IMR-90 (cell line): ENCODE results near the gene FARP1. TPM values are rescaled to one million over a fixed set of nuclear protein-coding genes. Genes with fewer than 3 reads are reported as not detected.

Experiments
- ATAC-seq: fragments of 200-7000 bp; cut with Tn5 transposase; 2 replicates; pipeline ENCODE4 v1.9.1; 2020; ENCODE audit warnings: low read depth, mild to moderate bottlenecking, moderate library complexity
- BruUV-seq: library from RNA; stranded (reverse); fragments of 400-500 nt; replicated peaks from 2 replicates; lab custom pipeline; 2021; lab: Mats Ljungman, UMichigan
- CTCF ChIA-PET: fragments of 300-600 bp; formaldehyde crosslinking; extraction: SDS; loops from one replicate; lab custom pipeline; 2021; ENCODE audit warnings: antibody characterized with exemption; lab: Yijun Ruan, JAX
- POLR2A ChIA-PET: fragments of 300-600 bp; sonication (Branson Sonifier 250); formaldehyde crosslinking; loops from one replicate; lab custom pipeline; 2022; ENCODE audit warnings: antibody characterized with exemption; ENCODE audit not compliant: unreplicated experiment; lab: Charles Lee
- DNase-seq: peaks from one replicate; pipeline ENCODE4 v3.0.0; 2013
- H2AFZ ChIP-seq: replicated peaks from 2 replicates; pipeline ENCODE3; 2013; ENCODE audit warnings: low read length, mild to moderate bottlenecking; ENCODE audit not compliant: poor library complexity
- H2AK5ac ChIP-seq: 2 replicates; pipeline ENCODE4 v1.6.1; 2013; ENCODE audit warnings: low read depth, low read length, inconsistent platforms
- H2AK9ac ChIP-seq: replicated peaks from 2 replicates; pipeline ENCODE3; 2013; ENCODE audit warnings: mild to moderate bottlenecking, low read depth, low read length, moderate library complexity; ENCODE audit not compliant: poor library complexity
- H2BK120ac ChIP-seq: 2 replicates; pipeline ENCODE4 v1.6.1; 2013; ENCODE audit warnings: low read depth, low read length, inconsistent platforms
- H2BK15ac ChIP-seq: 3 replicates; pipeline ENCODE4 v1.6.1; 2013; ENCODE audit warnings: low read depth, low read length, inconsistent platforms
- H2BK20ac ChIP-seq: 2 replicates; pipeline ENCODE4 v1.6.1; 2013; ENCODE audit warnings: low read depth, mild to moderate bottlenecking, inconsistent platforms, low read length, moderate library complexity
- H2BK5ac ChIP-seq: 2 replicates; pipeline ENCODE4 v1.6.1; 2013; ENCODE audit warnings: mild to moderate bottlenecking, low read depth, low read length, inconsistent platforms; ENCODE audit not compliant: poor library complexity, severe bottlenecking
- H3K14ac ChIP-seq: replicated peaks from 2 replicates; pipeline ENCODE4 v1.6.1; 2013; ENCODE audit warnings: low read depth, low read length, inconsistent platforms
- H3K18ac ChIP-seq: 2 replicates; pipeline ENCODE4 v1.6.1; 2013; ENCODE audit warnings: low read depth, low read length, control low read depth
- H3K23ac ChIP-seq: 2 replicates; pipeline ENCODE4 v1.6.1; 2013; ENCODE audit warnings: low read depth, low read length, inconsistent platforms
- H3K27ac ChIP-seq: 2 replicates; pipeline ENCODE4 v1.5.1; 2013; ENCODE audit warnings: mild to moderate bottlenecking, control low read depth, low read length; ENCODE audit not compliant: insufficient read depth
- H3K27me3 ChIP-seq: 2 replicates; pipeline ENCODE4 v1.6.1; 2013; ENCODE audit warnings: low read length; ENCODE audit not compliant: control insufficient read depth, insufficient read depth
- H3K36me3 ChIP-seq: 2 replicates; pipeline ENCODE4 v1.6.1; 2013; ENCODE audit warnings: low read length, mixed read lengths; ENCODE audit not compliant: control insufficient read depth, insufficient read depth
- H3K4ac ChIP-seq: 2 replicates; pipeline ENCODE4 v1.6.1; 2013; ENCODE audit warnings: low read depth, low read length, inconsistent platforms
- H3K4me1 ChIP-seq: 2 replicates; pipeline ENCODE4 v1.6.1; 2013; ENCODE audit warnings: low read length, mixed read lengths; ENCODE audit not compliant: control insufficient read depth, insufficient read depth
- H3K4me2 ChIP-seq: 2 replicates; pipeline ENCODE4 v1.6.1; 2013; ENCODE audit warnings: low read depth, mild to moderate bottlenecking, control low read depth, low read length, moderate library complexity
- H3K4me3 ChIP-seq: 2 replicates; pipeline ENCODE4 v1.5.1; 2013; ENCODE audit warnings: low read depth, mild to moderate bottlenecking, control low read depth, low read length, moderate library complexity; ENCODE audit not compliant: insufficient read depth
- H3K56ac ChIP-seq: 2 replicates; pipeline ENCODE4 v1.6.1; 2013; ENCODE audit warnings: low read length, inconsistent platforms; ENCODE audit not compliant: insufficient read depth; ENCODE audit errors: extremely low read depth
- H3K79me1 ChIP-seq, 2 experiments: 2 replicates each; pipeline ENCODE4 v1.6.1; 2013; ENCODE audit warnings: low read length in 2 of 2, inconsistent platforms in 1 of 2, low read depth in 1 of 2
- H3K9ac ChIP-seq: 2 replicates; pipeline ENCODE4 v1.6.1; 2013; ENCODE audit warnings: low read depth, low read length, control low read depth
- H3K9me1 ChIP-seq: 2 replicates; pipeline ENCODE4 v1.6.1; 2013; ENCODE audit warnings: low read length, inconsistent platforms; ENCODE audit not compliant: insufficient read depth
- H3K9me3 ChIP-seq: 2 replicates; pipeline ENCODE4 v1.6.1; 2013; ENCODE audit warnings: low read length; ENCODE audit not compliant: control insufficient read depth, insufficient read depth
- H4K20me1 ChIP-seq: 2 replicates; pipeline ENCODE4 v1.6.1; 2013; ENCODE audit warnings: low read length, inconsistent platforms; ENCODE audit not compliant: insufficient read depth
- H4K5ac ChIP-seq: 2 replicates; pipeline ENCODE4 v1.6.1; 2013; ENCODE audit warnings: mild to moderate bottlenecking, low read depth, low read length, control low read depth
- H4K8ac ChIP-seq, 2 experiments: 2 replicates each; pipeline ENCODE4 v1.6.1; 2013; ENCODE audit warnings: low read depth in 2 of 2, low read length in 2 of 2, control low read depth in 1 of 2, inconsistent platforms in 1 of 2
- H4K91ac ChIP-seq: 2 replicates; pipeline ENCODE4 v1.6.1; 2013; ENCODE audit warnings: low read depth, low read length, inconsistent platforms; ENCODE audit not compliant: insufficient read depth
- CEBPB ChIP-seq: IDR thresholded peaks from 2 replicates; pipeline ENCODE4 v1.6.1; 2012; ENCODE audit warnings: low read depth, low read length, improper control_type of control experiment
- CHD1 ChIP-seq: IDR thresholded peaks from 2 replicates; pipeline ENCODE4 v1.6.1; 2012; ENCODE audit warnings: low read depth, low read length, improper control_type of control experiment
- ELK1 ChIP-seq: fragments of 150-350 bp; IDR thresholded peaks from 2 replicates; pipeline ENCODE4 v1.6.1; 2016; ENCODE audit warnings: low read depth, mild to moderate bottlenecking, low read length, moderate library complexity, borderline replicate concordance
- FOS ChIP-seq: fragments of 150-350 bp; IDR thresholded peaks from 2 replicates; pipeline ENCODE4 v1.6.1; 2016; ENCODE audit warnings: low read depth, low read length
- MAFK ChIP-seq: IDR thresholded peaks from 2 replicates; pipeline ENCODE4 v1.6.1; 2012; ENCODE audit warnings: low read depth, low read length, improper control_type of control experiment
- MAZ ChIP-seq: IDR thresholded peaks from 2 replicates; pipeline ENCODE4 v1.6.1; 2012; ENCODE audit warnings: low read depth, mild to moderate bottlenecking, low read length, improper control_type of control experiment, moderate library complexity, borderline replicate concordance
- MXI1 ChIP-seq: IDR thresholded peaks from 2 replicates; pipeline ENCODE4 v1.6.1; 2012; ENCODE audit warnings: low read depth, mild to moderate bottlenecking, low read length, moderate library complexity, borderline replicate concordance
- POLR2A ChIP-seq: IDR thresholded peaks from 2 replicates; pipeline ENCODE4 v1.6.1; 2012; ENCODE audit warnings: mild to moderate bottlenecking, low read depth, low read length
- RAD21 ChIP-seq: IDR thresholded peaks from 2 replicates; pipeline ENCODE4 v1.6.1; 2012; ENCODE audit warnings: low read length, improper control_type of control experiment
- RCOR1 ChIP-seq: IDR thresholded peaks from 2 replicates; pipeline ENCODE4 v1.6.1; 2012; ENCODE audit warnings: mild to moderate bottlenecking, low read length, improper control_type of control experiment; ENCODE audit not compliant: insufficient replicate concordance
- RFX5 ChIP-seq: IDR thresholded peaks from 2 replicates; pipeline ENCODE4 v1.8.0; 2012; ENCODE audit warnings: low read depth, mild to moderate bottlenecking, low read length, moderate library complexity
- SMC3 ChIP-seq: fragments of 150-350 bp; IDR thresholded peaks from 2 replicates; pipeline ENCODE4 v1.6.1; 2016; ENCODE audit warnings: low read depth, mild to moderate bottlenecking, antibody characterized with exemption, low read length, moderate library complexity
- USF2 ChIP-seq: fragments of 150-350 bp; IDR thresholded peaks from 2 replicates; pipeline ENCODE4 v1.6.1; 2017; ENCODE audit warnings: mild to moderate bottlenecking, antibody characterized with exemption, low read length, low read depth
- WGBS, 2 experiments: methylation state at CpG; one replicate each; pipeline versions ENCODE4 v1.1.5 to v1.1.7; 2013; ENCODE audit warnings: missing lambda C conversion rate in 2 of 2; ENCODE audit not compliant: insufficient read length in 1 of 2; ENCODE audit errors: extremely low coverage in 2 of 2; 5-methylcytosine and 5-hydroxymethylcytosine counted together
- dilution Hi-C: fragments of 300-500 bp; cut with HindIII; formaldehyde crosslinking; loops from one replicate; pipeline ENCODE4 v1.14.3; 2018; ENCODE audit warnings: low sequenced_read_pairs; ENCODE audit not compliant: unreplicated experiment
- in situ Hi-C: fragments of 300-500 bp; cut with MboI; formaldehyde crosslinking; loops from 3 replicates; pipeline ENCODE4 v1.14.3; 2019; ENCODE audit warnings: low sequenced_read_pairs, inconsistent platforms, mixed read lengths
- intact Hi-C: fragments of 100-400 bp; cut with micrococcal nuclease; formaldehyde crosslinking; loops from 2 replicates; pipeline ENCODE4 v1.10.0; 2022
- polyA plus RNA-seq, 3 experiments: library from polyadenylated mRNA; depleted of rRNA; stranded (reverse); fragments of >200 nt; gene quantifications; 2 replicates each; pipeline ENCODE4 v1.2.3, GENCODE V29; 2012; ENCODE audit warnings: low replicate concordance in 1 of 3
- total RNA-seq: library from RNA; depleted of rRNA; stranded (reverse); fragments of >200 nt; gene quantifications from 2 replicates; pipeline ENCODE4 v1.2.3, GENCODE V29; 2012

FARP1 gene
- total and polyA plus RNA-seq, 2 of the 4 experiments (the other 2 are of a cell fraction) = 39.6 to 57.0 TPM

GRCh38 chr13:98370806-98371515 is 228.1 kb downstream of the FARP1 start:
- no TSS peak for BruUV-seq
- Histone ChIP-seq H3K9me1 (peaks cover 30% of the 10 kb centered on the region), H3K9ac (peak overlapping the region; percentile 56), H2AK5ac (peak overlapping the region; percentile 98), H2AK9ac (peak overlapping the region; percentile 88), H3K27me3 (no peaks in the 10 kb centered on the region), H3K4ac (peak overlapping the region; percentile 96), H4K91ac (peak overlapping the region; percentile 97), H3K27ac (peak overlapping the region; percentile 98), H3K36me3 (peaks cover 9% of the 10 kb centered on the region), H2BK15ac (peak overlapping the region; percentile 92; the same call in 2 of the 3 replicates), H3K4me1 (peaks cover 26% of the 10 kb centered on the region), H3K56ac (peak overlapping the region; percentile 94), H3K9me3 (peaks cover 4% of the 10 kb centered on the region; the same call in 1 of the 2 replicates), H3K23ac (peak overlapping the region; percentile 94), H2BK20ac (peak overlapping the region; percentile 97), H2AFZ (peak overlapping the region; percentile 83), H3K14ac (peak overlapping the region; percentile 97), H3K4me2 (peak overlapping the region; percentile 69), H2BK5ac (peak overlapping the region; percentile 95), H4K20me1 (peaks cover 8% of the 10 kb centered on the region), H4K5ac (peak overlapping the region; percentile 93), H4K8ac (peak overlapping the region; percentile 75 to 84), H3K18ac (peak overlapping the region; percentile 97), H2BK120ac (peak overlapping the region; percentile 99), H3K79me1 (peaks cover 29 to 74% of the 10 kb centered on the region in 2 experiments), H3K4me3 (no peak overlapping the region)
- intact Hi-C loops = loop anchor here (2.0 to 10.0 kb wide), 4 partner anchors 70 to 366 kb away; no protein-coding TSS in a partner anchor
- WGBS, 2 experiments = 0% methylated on average over 2 of the region's 16 CpGs; no CpG with 5 or more reads in 1 of the 2 experiments
- peak; percentile 97 for DNase-seq
- dilution Hi-C loops = no loop called here
- in situ Hi-C loops = no loop called here
- peak; percentile 82 for ATAC-seq
- ChIA-PET CTCF (interaction anchor here (1.0 kb wide), 1 partner anchor 151 kb away, joined by 5 read pairs; no protein-coding TSS in a partner anchor), POLR2A (interaction anchor here (0.6 kb wide), 1 partner anchor 22 kb away, joined by 3 read pairs; no protein-coding TSS in a partner anchor)
- TF ChIP-seq USF2 = no peak; the same call in 1 of the 2 replicates
- no peak for TF ChIP-seq RFX5
- no peak for TF ChIP-seq POLR2A
- TF ChIP-seq CHD1 = no peak
- no peak for TF ChIP-seq MAFK
- TF ChIP-seq ELK1 = no peak
- no peak for TF ChIP-seq RCOR1
- peak; percentile 13; the same call in 1 of the 2 replicates for TF ChIP-seq MAZ
- TF ChIP-seq MXI1 = peak; percentile 78
- TF ChIP-seq CEBPB = no peak
- TF ChIP-seq FOS = 0 out of 2 replicates have a peak, but pooled peaks have one; percentile 49
- no peak for TF ChIP-seq SMC3
- TF ChIP-seq RAD21 = peak; percentile 24; the same call in 1 of the 2 replicates
